GM18517 (cell line): ENCODE measurements around the gene ZNF221.
"Not testable (repeated sequence)": the region's sequence is repeated elsewhere in the genome, so short reads cannot be mapped to it uniquely, and the experiment has no call there.

ENCODE experiments used
- ATAC-seq: cut with Tn5 transposase; IDR thresholded peaks from one replicate; pipeline ENCODE4 v1.9.1; 2021; ENCODE audit warnings: mild to moderate bottlenecking, moderate library complexity; ENCODE audit not compliant: unreplicated experiment

ZNF221 gene

GRCh38 chr19:43950834-43951645, at the start of gene ZNF221:
Gene ZNF221, plus strand, starts transcription at chr19:43951228. Its CDS starts 11,499 bp downstream, at chr19:43962727.
- peak; percentile 84 for ATAC-seq

- ATAC-seq, result peak; percentile 49
Observed at GRCh38 chr19:43901395-43902390, 49.3 kb upstream of the ZNF221 start.

GRCh38 chr19:43902399-43902798, 48.6 kb upstream of the ZNF221 start:
- no peak for ATAC-seq

DNA sequence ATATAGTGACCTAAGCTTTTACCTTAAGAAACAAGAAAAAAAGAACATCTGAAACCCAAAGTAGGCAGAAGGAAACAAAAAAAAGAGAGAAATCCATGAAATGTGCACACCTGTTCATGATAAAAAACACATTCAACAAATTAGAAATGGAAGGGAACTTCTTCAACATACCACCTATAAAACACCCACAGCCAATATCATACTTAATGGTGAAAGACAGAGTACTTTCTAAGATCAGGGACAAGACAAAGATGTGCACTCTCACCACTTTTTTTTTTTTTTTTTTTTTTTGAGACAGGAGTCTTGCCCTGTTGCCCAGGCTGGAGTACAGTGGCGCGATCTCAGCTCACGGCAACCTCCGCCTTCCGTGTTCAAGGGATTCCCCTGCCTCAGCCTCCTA, 45.1 kb upstream of the ZNF221 start:
- no peak for ATAC-seq

DNA sequence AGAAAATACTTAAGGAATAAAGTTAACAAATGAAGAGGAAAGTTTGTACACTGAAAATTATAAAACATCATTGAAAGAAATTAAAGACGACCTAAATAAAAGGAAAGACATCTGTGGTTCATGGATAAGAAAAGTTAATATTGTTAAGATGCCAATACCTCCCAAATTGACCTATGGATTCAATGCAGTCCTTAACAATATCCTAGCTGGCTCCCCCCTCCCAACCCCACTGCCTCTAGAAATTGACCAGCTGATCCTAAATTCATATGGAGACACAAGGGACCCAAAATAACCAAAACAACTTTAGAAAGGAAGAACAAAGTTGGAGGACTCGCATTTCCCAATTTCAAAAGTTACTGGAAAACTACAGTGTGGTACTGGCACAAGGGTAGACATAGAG, 44.3 kb upstream of the ZNF221 start:
- ATAC-seq, result no peak

DNA sequence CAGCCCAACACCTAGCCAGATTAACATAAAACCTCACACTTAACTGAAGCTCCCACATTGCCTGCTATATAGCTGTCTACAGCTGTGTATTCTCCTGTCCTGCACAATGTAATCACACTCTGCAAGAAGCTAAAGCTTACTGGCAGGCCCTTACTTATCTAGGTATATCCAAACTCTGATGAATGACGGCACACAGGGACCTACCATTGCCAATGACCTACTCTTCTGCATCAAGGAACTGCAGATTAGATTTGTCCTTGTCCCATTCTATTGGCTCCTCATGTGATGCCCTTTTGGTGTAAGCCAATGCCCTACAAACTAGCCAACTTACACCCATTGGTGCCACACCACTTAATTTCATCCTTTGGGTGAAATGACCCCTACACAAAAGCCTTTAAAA, 42.4 kb upstream of the ZNF221 start:
- ATAC-seq, result no peak

DNA sequence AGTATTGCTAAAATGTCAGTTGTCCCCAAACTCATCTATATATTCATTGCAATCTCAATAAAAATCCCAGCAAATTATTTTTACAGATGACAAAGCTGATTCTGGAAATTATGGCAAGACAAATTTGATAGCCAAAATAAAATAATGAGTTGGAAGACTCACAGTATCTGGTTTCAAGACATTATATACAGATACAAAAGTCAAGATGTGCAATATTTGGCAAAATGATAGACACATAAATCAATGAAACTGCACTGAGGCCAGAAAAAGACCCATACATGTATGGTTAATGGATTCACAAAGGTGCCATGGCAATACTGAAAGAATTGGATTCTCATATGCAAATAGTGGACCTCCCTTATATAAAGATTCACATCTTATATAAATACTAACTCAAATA, 40.1 kb upstream of the ZNF221 start:
- no peak for ATAC-seq

GRCh38 chr19:43913383-43913782, 37.6 kb upstream of the ZNF221 start:
- no peak for ATAC-seq

GRCh38 chr19:43914051-43914450, 37.0 kb upstream of the ZNF221 start:
- no peak for ATAC-seq

DNA sequence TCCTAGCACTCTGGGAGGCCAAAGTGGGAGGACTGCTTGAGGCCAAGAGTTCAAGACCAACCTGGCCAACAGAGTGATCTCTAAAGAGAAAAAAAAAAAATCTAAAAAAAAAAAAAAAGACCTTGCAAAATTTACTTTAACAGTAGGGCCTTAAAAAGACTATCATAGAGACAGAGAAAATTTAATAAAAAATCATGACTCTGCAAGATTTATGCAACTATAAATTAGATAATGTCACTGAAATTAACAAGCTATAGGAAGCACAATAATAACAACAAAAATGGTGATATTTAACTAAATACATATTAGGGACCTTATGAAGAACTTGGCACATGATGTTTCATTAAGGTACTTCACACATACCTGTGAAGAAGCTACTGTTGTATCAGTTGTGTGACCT, 27.2 kb upstream of the ZNF221 start:
- no peak for ATAC-seq

GRCh38 chr19:43928820-43929219, 22.2 kb upstream of the ZNF221 start:
- no peak for ATAC-seq

GRCh38 chr19:43934055-43934984, 16.7 kb upstream of the ZNF221 start:
- no peak for ATAC-seq

GRCh38 chr19:43934985-43935708, 15.9 kb upstream of the ZNF221 start, which contains the start of gene ZNF45:
Gene ZNF45, minus strand, starts transcription at chr19:43935282. Its CDS starts 13,097 bp downstream, at chr19:43922185.
- no peak for ATAC-seq

- no peak for ATAC-seq
Observed at GRCh38 chr19:43936188-43936587, 14.8 kb upstream of the ZNF221 start.

DNA sequence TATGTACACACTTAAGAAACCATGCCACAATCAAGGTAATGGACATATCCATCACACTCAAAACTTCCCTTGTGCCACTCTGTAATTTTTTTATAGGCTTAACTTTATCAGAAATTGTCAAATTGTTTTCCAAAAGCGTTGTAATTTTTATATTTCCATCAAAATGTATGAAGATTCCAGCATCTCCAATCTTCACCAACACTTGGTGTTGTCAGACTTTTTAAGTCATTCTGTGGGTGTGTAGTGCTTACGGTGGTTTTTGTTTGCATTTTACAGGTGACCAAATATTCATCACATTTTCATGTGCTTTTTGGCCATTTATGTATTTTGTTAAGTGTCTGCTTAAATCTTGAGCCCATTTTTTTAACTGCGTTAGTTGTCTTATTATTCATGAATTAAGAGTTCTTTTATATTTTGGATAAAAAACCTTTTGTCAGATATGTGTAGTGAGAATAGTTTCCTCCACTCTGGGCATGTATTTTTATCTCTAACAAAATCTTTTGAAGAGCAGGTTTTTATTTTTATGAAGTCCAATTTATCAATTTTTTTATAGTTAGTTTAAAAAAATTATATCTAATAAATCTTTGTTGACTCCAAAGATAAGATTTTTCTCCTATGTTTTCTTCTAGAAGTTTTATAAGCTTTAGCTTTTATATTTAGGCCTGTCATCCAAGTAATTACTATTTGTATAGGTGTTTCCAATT, 11.3 kb upstream of the ZNF221 start:
- no peak for ATAC-seq

- no peak for ATAC-seq
Observed at GRCh38 chr19:43940719-43941118, 10.3 kb upstream of the ZNF221 start.

GRCh38 chr19:43941209-43941608, 9.8 kb upstream of the ZNF221 start:
- ATAC-seq, result no peak

GRCh38 chr19:43947412-43947811, 3.6 kb upstream of the ZNF221 start:
- not testable (repeated sequence) for ATAC-seq

DNA sequence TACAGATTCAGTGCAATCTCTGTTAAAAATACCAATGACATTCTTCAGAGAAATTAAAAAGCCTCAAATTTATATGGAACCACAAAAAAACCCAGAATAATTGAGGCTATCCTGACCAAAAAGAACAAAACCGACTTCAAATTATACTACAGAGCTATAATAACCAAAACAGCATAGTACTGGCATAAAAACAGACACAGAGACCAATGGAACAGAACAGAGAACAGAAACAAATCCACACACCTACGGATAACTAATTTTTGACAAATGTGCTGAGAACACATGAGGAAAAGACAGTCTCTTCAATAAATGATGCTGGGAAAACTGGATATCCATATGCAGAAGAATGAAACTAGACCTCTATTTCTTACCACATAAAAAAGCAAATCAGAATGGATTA, 1.2 kb upstream of the ZNF221 start:
- ATAC-seq, result not testable (repeated sequence)
